K562 (cell line): ENCODE results near the gene CD93. TPM values are rescaled to one million over a fixed set of nuclear protein-coding genes. Genes with fewer than 3 reads are reported as not detected.
A peak's percentile ranks its signal among the peaks of the same experiment; 100 is the strongest.

Experiments used
- ATAC-seq: fragments of 200-7000 bp; cut with Tn5 transposase; 3 replicates; pipeline ENCODE4 v1.9.1; 2020; ENCODE audit warnings: moderate library complexity
- BruUV-seq: library from RNA; stranded (reverse); fragments of 400-500 nt; replicated peaks from 2 replicates; lab custom pipeline; 2021; lab: Mats Ljungman, UMichigan
- CTCF ChIA-PET: fragments of 300-600 bp; formaldehyde crosslinking; extraction: SDS; loops from one replicate; lab custom pipeline; 2021; ENCODE audit warnings: low intra/inter-chr PET ratio; lab: Yijun Ruan, JAX
- POLR2A ChIA-PET: fragments of 300-600, 350-650 bp; sonication (Branson Sonifier 250); formaldehyde crosslinking; extraction: SDS; loops from one replicate; lab custom pipeline; 2021; ENCODE audit warnings: antibody characterized with exemption, inconsistent platforms; lab: Yijun Ruan, JAX
- DNase-seq, 4 experiments: peaks; one replicate each; pipeline versions ENCODE4 v3.0.0 to v3.0.0-alpha.2; 2011 to 2018; ENCODE audit warnings: low spot score in 3 of 4, mixed read lengths in 3 of 4; ENCODE audit errors: extremely low read depth in 1 of 4
- FAIRE-seq: peaks from 2 replicates; lab custom pipeline; 2011; peaks lifted over from hg19 to GRCh38; lab: Jason Lieb, UNC
- H2AFZ ChIP-seq: 2 replicates; pipeline ENCODE4 v1.6.0; 2011; ENCODE audit warnings: low read depth, low read length, control low read depth, inconsistent platforms
- H3K27ac ChIP-seq: fragments of 200-600 bp; 3 replicates; pipeline ENCODE4 v1.8.0; 2011; ENCODE audit warnings: low read depth, mild to moderate bottlenecking, control low read depth, inconsistent platforms, low read length, moderate library complexity, mixed read lengths; ENCODE audit errors: extremely low read depth
- H3K27me3 ChIP-seq, 2 experiments: fragments of 300-600 bp in 1 of 2; 2 replicates in 1 of 2; 3 replicates in 1 of 2; pipeline versions ENCODE4 v1.6.0 to v1.8.0; 2011; ENCODE audit warnings: inconsistent platforms in 2 of 2, low read length in 2 of 2, mild to moderate bottlenecking in 1 of 2, mixed read lengths in 1 of 2, moderate library complexity in 1 of 2; ENCODE audit not compliant: control insufficient read depth in 2 of 2, insufficient read depth in 2 of 2
- H3K36me3 ChIP-seq: fragments of 300-600 bp; 3 replicates; pipeline ENCODE4 v1.8.0; 2011; ENCODE audit warnings: mild to moderate bottlenecking, low read length, inconsistent platforms; ENCODE audit not compliant: control insufficient read depth, insufficient read depth
- H3K4me1 ChIP-seq, 2 experiments: fragments of 200-600 bp in 1 of 2; replicated peaks in 1 of 2; 2 replicates in 1 of 2; 3 replicates in 1 of 2; pipeline versions ENCODE4 v1.5.1 to v1.8.0; 2011; ENCODE audit warnings: inconsistent platforms in 2 of 2, low read length in 2 of 2, mild to moderate bottlenecking in 1 of 2, mixed read lengths in 1 of 2, moderate library complexity in 1 of 2; ENCODE audit not compliant: control insufficient read depth in 2 of 2, insufficient read depth in 2 of 2
- H3K4me2 ChIP-seq: 2 replicates; pipeline ENCODE4 v1.6.1; 2011; ENCODE audit warnings: low read length, control low read depth, inconsistent platforms, mixed read lengths; ENCODE audit not compliant: insufficient read depth
- H3K4me3 ChIP-seq: fragments of 200-600 bp; sonication (generic), shearing (Covaris generic); 2 replicates; pipeline ENCODE4 v1.5.1; 2016; ENCODE audit warnings: control low read depth, inconsistent platforms
- H3K79me2 ChIP-seq: fragments of 200-600 bp; 3 replicates; pipeline ENCODE4 v1.8.0; 2011; ENCODE audit warnings: low read length, inconsistent platforms; ENCODE audit not compliant: control insufficient read depth, insufficient read depth
- H3K9ac ChIP-seq, 2 experiments: 2 replicates each; pipeline versions ENCODE4 v1.6.0 to v1.6.1; 2011; ENCODE audit warnings: low read depth in 2 of 2, low read length in 2 of 2, control low read depth in 1 of 2, inconsistent platforms in 1 of 2, mild to moderate bottlenecking in 1 of 2, mixed read lengths in 1 of 2; ENCODE audit not compliant: insufficient read depth in 1 of 2
- H3K9me1 ChIP-seq: one replicate; pipeline ENCODE4 v1.6.0; 2011; ENCODE audit warnings: inconsistent platforms, mild to moderate bottlenecking, low read length, moderate library complexity; ENCODE audit not compliant: control insufficient read depth, insufficient read depth
- H3K9me3 ChIP-seq: replicated peaks from 2 replicates; pipeline ENCODE4 v1.5.1; 2011; ENCODE audit warnings: low read depth, low read length, inconsistent platforms; ENCODE audit not compliant: control insufficient read depth, insufficient read depth
- H4K20me1 ChIP-seq: replicated peaks from 2 replicates; pipeline ENCODE4 v1.6.1; 2011; ENCODE audit warnings: low read length, inconsistent platforms, mixed read lengths; ENCODE audit not compliant: control insufficient read depth, insufficient read depth
- ARID3A ChIP-seq: IDR thresholded peaks from 2 replicates; pipeline ENCODE4 v1.6.1; 2012; ENCODE audit warnings: low read depth, low read length, improper control_type of control experiment, borderline replicate concordance
- BHLHE40 ChIP-seq: IDR thresholded peaks from 2 replicates; pipeline ENCODE4 v1.6.1; 2011; ENCODE audit warnings: low read length, improper control_type of control experiment
- BRD4 ChIP-seq: fragments of 200-600 bp; sonication (generic); IDR thresholded peaks from 2 replicates; pipeline ENCODE4 v1.6.1; 2017; ENCODE audit warnings: inconsistent platforms
- CBFA2T3 ChIP-seq: fragments of 450-650 bp; IDR thresholded peaks from 2 replicates; pipeline ENCODE4 v1.6.1; 2017
- ETS1 ChIP-seq: conservative IDR thresholded peaks from 2 replicates; pipeline ENCODE4 v1.6.1; 2011; ENCODE audit warnings: low read depth, mild to moderate bottlenecking, low read length; ENCODE audit not compliant: control insufficient read depth
- ETV5 ChIP-seq: sonication (generic); formaldehyde crosslinking; IDR thresholded peaks from 2 replicates; pipeline ENCODE4 v1.4.0; 2020; ENCODE audit warnings: low read depth, mild to moderate bottlenecking, missing genetic modification reagents
- GTF2F1 ChIP-seq: IDR thresholded peaks from 2 replicates; pipeline ENCODE4 v1.6.1; 2011; ENCODE audit warnings: low read depth, low read length, improper control_type of control experiment
- HNRNPL ChIP-seq: fragments of 200-400 bp; formaldehyde crosslinking; IDR thresholded peaks from 2 replicates; pipeline ENCODE4 v1.6.1; 2017; ENCODE audit warnings: low read depth, mild to moderate bottlenecking, low read length
- KHSRP ChIP-seq: fragments of 450-650 bp; IDR thresholded peaks from 2 replicates; pipeline ENCODE4 v1.6.1; 2017
- MEIS2 ChIP-seq: fragments of 450-650 bp; IDR thresholded peaks from 2 replicates; pipeline ENCODE4 v1.6.1; 2014; ENCODE audit warnings: mild to moderate bottlenecking; ENCODE audit not compliant: partially characterized antibody
- NR2C1 ChIP-seq, 2 experiments: fragments of 450-650 bp; IDR thresholded peaks; 2 replicates each; pipeline ENCODE4 v1.6.1; 2017; ENCODE audit warnings: mild to moderate bottlenecking in 2 of 2, antibody characterized with exemption in 1 of 2, inconsistent platforms in 1 of 2, missing compliant biosample characterization in 1 of 2, missing genetic modification characterization in 1 of 2
- PHF20 ChIP-seq: fragments of 450-650 bp; IDR thresholded peaks from 2 replicates; pipeline ENCODE4 v1.6.1; 2018; ENCODE audit not compliant: partially characterized antibody
- POU5F1 ChIP-seq: fragments of 150-350 bp; IDR thresholded peaks from 2 replicates; pipeline ENCODE4 v1.6.1; 2014; ENCODE audit warnings: borderline replicate concordance, low read length, low read depth, mild to moderate bottlenecking; ENCODE audit not compliant: partially characterized antibody
- SMARCC2 ChIP-seq: fragments of 450-650 bp; IDR thresholded peaks from 2 replicates; pipeline ENCODE4 v1.6.1; 2017; ENCODE audit warnings: antibody characterized with exemption, moderate library complexity, mild to moderate bottlenecking, low read depth
- TRIM24 ChIP-seq, 2 experiments: fragments of 450-650 bp; IDR thresholded peaks; 2 replicates each; pipeline ENCODE4 v1.6.1; 2016
- ZKSCAN8 ChIP-seq: fragments of 200-800 bp; sonication (Bioruptor generic); IDR thresholded peaks from 2 replicates; pipeline ENCODE4 v1.6.1; 2016; ENCODE audit warnings: missing genetic modification characterization, missing compliant biosample characterization
- ZNF282 ChIP-seq: sonication (generic); formaldehyde crosslinking; IDR thresholded peaks from 2 replicates; pipeline ENCODE4 v1.8.1; 2023; ENCODE audit warnings: missing genetic modification reagents
- ZNF707 ChIP-seq: fragments of 250-450 bp; sonication (Bioruptor Pico); conservative IDR thresholded peaks from 2 replicates; pipeline ENCODE4 v1.8.0; 2022; ENCODE audit warnings: inconsistent platforms, mild to moderate bottlenecking, moderate library complexity
- WGBS: fragments of 100-300 bp; shearing (Covaris generic); methylation state at CpG from one replicate; pipeline ENCODE4 v1.1.6; 2016; ENCODE audit warnings: low coverage, mixed read lengths; ENCODE audit not compliant: insufficient coverage; ENCODE audit errors: missing lambda C conversion rate; 5-methylcytosine and 5-hydroxymethylcytosine counted together
- in situ Hi-C: fragments of 300-500 bp; cut with MboI; formaldehyde crosslinking; loops from 4 replicates; pipeline ENCODE4 v1.15.0; 2018; ENCODE audit warnings: inconsistent platforms, mixed read lengths
- intact Hi-C: fragments of 100-400 bp; cut with micrococcal nuclease; formaldehyde crosslinking; loops from 2 replicates; pipeline ENCODE4 v1.14.2; 2022
- polyA plus RNA-seq, 8 experiments: library from polyadenylated mRNA; depleted of rRNA in 4 of 8; stranded (reverse) in 5 of 8; unstranded in 3 of 8; fragments of >200 nt; fragmentation: Nextera tagmentation in 2 of 8; fragmentation: Illumina TruSeq in 1 of 8; extraction: Ambion mirVana in 2 of 8; extraction: Trizol in 1 of 8; gene quantifications; 2 replicates each; pipeline versions ENCODE4 v1.2.1 to v1.2.3, GENCODE V29; 2011 to 2014; ENCODE audit warnings: inconsistent platforms in 1 of 8, missing spikeins in 1 of 8
- total RNA-seq, 7 experiments: library from RNA; depleted of rRNA in 6 of 7; stranded (reverse); fragments of >200 nt in 6 of 7; fragmentation: Illumina TruSeq in 2 of 7; extraction: Trizol in 2 of 7; gene quantifications; 2 replicates each; pipeline versions ENCODE4 v1.2.1 to v1.2.3, GENCODE V29; 2011 to 2021; ENCODE audit warnings: low replicate concordance in 1 of 7
- TF ChIP-seq, protein P1 (sequence below): fragments of 250-450 bp; sonication (Bioruptor Pico); IDR thresholded peaks from 2 replicates; pipeline ENCODE4 v1.8.0; 2021; ENCODE audit warnings: borderline replicate concordance, mild to moderate bottlenecking, moderate library complexity; ENCODE audit not compliant: poor library complexity, severe bottlenecking

CD93 gene
- total and polyA plus RNA-seq, 9 of the 15 experiments (the other 6 are each of a cell fraction or from before 2014, with no cell fraction given) = 0.03 to 0.20 (median 0.05) TPM

DNA sequence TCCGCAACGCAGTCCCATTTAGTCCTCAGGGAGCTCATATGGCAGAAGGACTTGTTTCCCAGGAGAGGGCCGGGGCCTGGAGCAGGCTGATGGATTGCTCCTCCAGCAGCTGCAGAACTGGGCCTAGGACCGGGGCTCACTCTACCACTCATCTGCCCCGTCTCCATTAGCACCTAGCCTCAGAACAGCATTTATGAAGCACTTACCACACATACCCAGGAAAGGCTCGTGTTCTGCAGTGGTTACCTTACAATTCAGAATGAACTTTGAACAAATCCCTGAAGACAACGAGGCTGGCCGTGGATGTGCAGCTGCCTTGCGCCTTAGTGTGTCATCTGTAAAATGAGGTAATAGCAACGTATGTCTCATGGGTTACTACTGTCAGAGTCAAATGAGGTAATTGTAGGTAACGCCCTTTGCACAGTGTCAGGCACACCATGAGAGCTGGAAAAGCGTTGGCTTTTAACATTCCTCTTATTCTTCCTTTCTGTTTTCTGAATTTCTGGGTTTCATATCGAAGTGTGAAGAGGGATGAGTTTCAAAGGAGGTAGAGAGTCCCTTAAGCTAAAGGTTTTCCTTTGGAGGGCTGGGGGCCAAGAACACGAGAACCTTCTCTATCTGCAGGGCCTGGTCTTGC, 46.3 kb upstream of the CD93 start (continued):
- TF ChIP-seq ARID3A (0 out of 2 replicates have a peak, but pooled peaks have one; percentile 1), ETS1 (no peak), ZNF282 (no peak), POU5F1 (no peak), ZKSCAN8 (CRISPR knock-in tag) (peak; percentile 36; the same call in 1 of the 2 replicates)
- TF ChIP-seq, all 486 proteins: peak for 52

DNA sequence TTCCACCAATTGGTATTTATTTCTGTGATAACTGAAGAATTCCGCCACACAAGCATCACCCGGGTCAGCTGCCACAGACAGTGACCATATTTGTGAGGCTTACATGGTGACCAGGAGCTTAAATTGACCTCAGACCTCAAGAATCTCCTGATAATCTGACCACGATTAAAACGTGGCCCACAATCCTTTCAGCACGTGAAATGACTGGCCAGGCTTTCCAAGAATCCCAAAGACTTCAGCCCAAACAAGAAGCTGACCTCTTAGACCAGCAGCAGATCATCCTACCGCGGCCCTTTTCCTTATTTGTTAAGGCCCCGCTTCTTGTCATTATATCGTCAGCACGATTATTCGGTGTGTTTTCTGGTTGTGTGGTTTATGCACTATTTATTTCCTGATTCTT, 45.6 kb upstream of the CD93 start:
- ATAC-seq = no peak
- DNase-seq = no peak
- Histone ChIP-seq H3K9me1 (no peaks in the 10 kb centered on the region), H3K4me3 (peak overlapping the region; percentile 29), H3K9ac (peak overlapping the region; percentile 86 to 94; a peak in 3 of 4 replicates), H3K79me2 (0 out of 3 replicates have a peak, but pooled peaks cover 6% of the 10 kb centered on the region), H2AFZ (peak overlapping the region; percentile 34), H3K27ac (peak overlapping the region; percentile 100), H3K4me2 (peak overlapping the region; percentile 88), H3K9me3 (no peaks in the 10 kb centered on the region), H3K36me3 (no peaks in the 10 kb centered on the region), H3K4me1 (peaks cover 52 to 62% of the 10 kb centered on the region in 2 experiments), H4K20me1 (no peaks in the 10 kb centered on the region), H3K27me3 (no peaks in the 10 kb centered on the region)
- WGBS = 3% methylated on average over 11 of the region's 11 CpGs
- in situ Hi-C loops (no loop called here), intact Hi-C loops (loop anchor here (2.0 to 5.0 kb wide), 5 partner anchors 17 to 719 kb away; no protein-coding TSS in a partner anchor)
- CTCF ChIA-PET = no interaction called here
- POLR2A ChIA-PET = interaction anchor here (0.6 to 7.2 kb wide), 14 partner anchors 10 to 112 kb away, joined by 3 to 109 read pairs (median 4); partner anchors contain the start of gene CD93
- FAIRE-seq = no peak
- BruUV-seq = no TSS peak
- TF ChIP-seq TRIM24 (IDR thresholded peaks at IDR 0.05) = no peak
- TF ChIP-seq, protein P1, sequence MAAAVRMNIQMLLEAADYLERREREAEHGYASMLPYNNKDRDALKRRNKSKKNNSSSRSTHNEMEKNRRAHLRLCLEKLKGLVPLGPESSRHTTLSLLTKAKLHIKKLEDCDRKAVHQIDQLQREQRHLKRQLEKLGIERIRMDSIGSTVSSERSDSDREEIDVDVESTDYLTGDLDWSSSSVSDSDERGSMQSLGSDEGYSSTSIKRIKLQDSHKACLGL (CRISPR knock-in tag) = no peak
- no peak; the same call in 1 of the 2 replicates for TF ChIP-seq BRD4
- TF ChIP-seq SMARCC2 = no peak
- TF ChIP-seq KHSRP = no peak
- TF ChIP-seq ZNF707 = no peak
- TF ChIP-seq NR2C1 (IDR thresholded peaks at IDR 0.05) = no peak
- TF ChIP-seq NR2C1 (tag; IDR thresholded peaks at IDR 0.05) = peak; percentile 45; the same call in 1 of the 2 replicates
- no peak for TF ChIP-seq PHF20
- no peak for TF ChIP-seq ZNF282
- no peak for TF ChIP-seq HNRNPL
- TF ChIP-seq BHLHE40 = peak; percentile 81
- peak; percentile 1 for TF ChIP-seq MEIS2
- no peak for TF ChIP-seq CBFA2T3
- TF ChIP-seq ETV5 (CRISPR knock-in tag) = no peak
- TF ChIP-seq GTF2F1 = no peak
